DMS79 treated with DMSO at 0.1 percent for 48 hours (cell line): ENCODE results near the gene AGR2.

Experiments
- DNase-seq: peaks from one replicate; lab custom pipeline; 2025; lab: John Stamatoyannopoulos, UW

Gene AGR2

GRCh38 chr7:16812542-16813231 is 7.9 kb upstream of the AGR2 start:
- DNase-seq = no peak

- no peak for DNase-seq
These were observed 6.8 kb upstream of the AGR2 start for GRCh38 chr7:16811551-16811950.

- DNase-seq = no peak
These were observed 5.8 kb upstream of the AGR2 start for GRCh38 chr7:16810573-16810972.

GRCh38 chr7:16810112-16810511 is 5.3 kb upstream of the AGR2 start:
- no peak for DNase-seq

- no peak for DNase-seq
These were observed 642 bp upstream of the AGR2 start for GRCh38 chr7:16805441-16805840.

- DNase-seq = no peak
These were observed 722 bp downstream of the AGR2 start for GRCh38 chr7:16803881-16804673.

GRCh38 chr7:16803125-16803524 is 1.7 kb downstream of the AGR2 start:
- DNase-seq = no peak

GRCh38 chr7:16801579-16801978 is 3.2 kb downstream of the AGR2 start:
- DNase-seq = no peak

GRCh38 chr7:16801111-16801542 is 3.7 kb downstream of the AGR2 start:
- DNase-seq = peak; percentile 7

GRCh38 chr7:16795624-16796023 is 9.2 kb downstream of the AGR2 start:
- DNase-seq = peak; percentile 7

- DNase-seq = no peak
These were observed 9.8 kb downstream of the AGR2 start for GRCh38 chr7:16794986-16795385.

- DNase-seq = no peak
These were observed 12.7 kb downstream of the AGR2 start for GRCh38 chr7:16791905-16792698.

- no peak for DNase-seq
These were observed 13.7 kb downstream of the AGR2 start for GRCh38 chr7:16791071-16791470.

- DNase-seq = no peak
These were observed 17.7 kb downstream of the AGR2 start for GRCh38 chr7:16787127-16787526.

GRCh38 chr7:16786257-16786656 is 18.5 kb downstream of the AGR2 start:
- DNase-seq = no peak

- DNase-seq = no peak
These were observed 19.0 kb downstream of the AGR2 start for GRCh38 chr7:16785846-16786245.

GRCh38 chr7:16785321-16785720 is 19.5 kb downstream of the AGR2 start:
- no peak for DNase-seq

GRCh38 chr7:16780596-16780995 is 24.2 kb downstream of the AGR2 start:
- DNase-seq = no peak

GRCh38 chr7:16779051-16779450 is 25.7 kb downstream of the AGR2 start:
- DNase-seq = no peak

GRCh38 chr7:16778476-16778875 is 26.3 kb downstream of the AGR2 start:
- DNase-seq = no peak

GRCh38 chr7:16776053-16776452 is 28.7 kb downstream of the AGR2 start:
- no peak for DNase-seq

- no peak for DNase-seq
These were observed 29.8 kb downstream of the AGR2 start for GRCh38 chr7:16774986-16775385.

GRCh38 chr7:16774294-16774693 is 30.5 kb downstream of the AGR2 start:
- DNase-seq = no peak
